HepG2 (cell line): ENCODE data around the gene AKTIP. TPM values are rescaled to one million over a fixed set of nuclear protein-coding genes. Genes with fewer than 3 reads are reported as not detected.
A peak's percentile ranks its signal among the peaks of the same experiment; 100 is the strongest.

Source experiments
- ISL2 ChIP-seq: sonication (generic); formaldehyde crosslinking; IDR thresholded peaks from 2 replicates; pipeline ENCODE4 v1.5.0; 2020; ENCODE audit warnings: missing genetic modification reagents
- MAFF ChIP-seq: IDR thresholded peaks from 2 replicates; pipeline ENCODE4 v1.6.1; 2011; ENCODE audit warnings: low read depth, low read length, improper control_type of control experiment
- RBM39 ChIP-seq: fragments of 200-400 bp; formaldehyde crosslinking; IDR thresholded peaks from one replicate; pipeline ENCODE4 v1.6.1; 2018; ENCODE audit warnings: antibody characterized with exemption, mild to moderate bottlenecking, low read depth, low read length; ENCODE audit not compliant: poor library complexity, severe bottlenecking
- RELA ChIP-seq: sonication (generic); formaldehyde crosslinking; IDR thresholded peaks from 2 replicates; pipeline ENCODE4 v1.4.0; 2020; ENCODE audit warnings: missing genetic modification reagents
- RFX3 ChIP-seq: IDR thresholded peaks from 2 replicates; pipeline ENCODE4 v1.6.1; 2016; ENCODE audit warnings: missing biosample characterization, missing genetic modification reagents
- ZNF138 ChIP-seq: sonication (generic); formaldehyde crosslinking; IDR thresholded peaks from 2 replicates; pipeline ENCODE4 v1.5.0; 2020; ENCODE audit warnings: mild to moderate bottlenecking, low read depth, missing genetic modification reagents
- ZNF44 ChIP-seq: sonication (generic); formaldehyde crosslinking; IDR thresholded peaks from 2 replicates; pipeline ENCODE4 v1.5.1; 2020; ENCODE audit warnings: mild to moderate bottlenecking, missing genetic modification reagents
- ZNF83 ChIP-seq: sonication (generic); formaldehyde crosslinking; IDR thresholded peaks from 2 replicates; pipeline ENCODE4 v1.4.0; 2020; ENCODE audit warnings: missing genetic modification reagents, mild to moderate bottlenecking, borderline replicate concordance
- polyA plus RNA-seq, 8 experiments: library from polyadenylated mRNA; depleted of rRNA in 3 of 8; stranded (reverse) in 7 of 8; unstranded in 1 of 8; fragments of >200 nt; fragmentation: Illumina TruSeq in 4 of 8; extraction: Trizol in 4 of 8; gene quantifications; 2 replicates each; pipeline versions ENCODE4 v1.2.1 to v1.2.3, GENCODE V29; 2011 to 2016; ENCODE audit warnings: low read depth in 4 of 8, missing spikeins in 1 of 8, mixed read lengths in 1 of 8; ENCODE audit not compliant: insufficient read depth in 1 of 8
- total RNA-seq, 5 experiments: library from RNA; depleted of rRNA; stranded (reverse); fragments of >200 nt; fragmentation: Illumina TruSeq; extraction: Trizol; gene quantifications; 2 replicates each; pipeline ENCODE4 v1.2.3, GENCODE V29; 2016; ENCODE audit warnings: low read depth in 1 of 5
- TF ChIP-seq, protein P1 (sequence below): sonication (generic); formaldehyde crosslinking; IDR thresholded peaks from 2 replicates; pipeline ENCODE4 v1.4.0; 2020; ENCODE audit warnings: missing genetic modification reagents, borderline replicate concordance
- TF ChIP-seq, protein P2 (sequence below), 2 experiments: fragments of 450-650 bp in 1 of 2; sonication (generic) in 1 of 2; formaldehyde crosslinking in 1 of 2; IDR thresholded peaks; 2 replicates each; pipeline versions ENCODE4 v1.6.1 to v1.8.0; 2016 to 2022; ENCODE audit warnings: antibody characterized with exemption in 1 of 2, mild to moderate bottlenecking in 1 of 2, missing genetic modification reagents in 1 of 2
- TF ChIP-seq, protein P3 (sequence below), 2 experiments: fragments of 450-650 bp in 1 of 2; sonication (generic) in 1 of 2; formaldehyde crosslinking; IDR thresholded peaks; 2 replicates each; pipeline versions ENCODE4 v1.5.0 to v1.8.0; 2020 to 2022; ENCODE audit warnings: mild to moderate bottlenecking in 1 of 2, missing genetic modification reagents in 1 of 2
- TF ChIP-seq, protein P4 (sequence below): sonication (generic); formaldehyde crosslinking; IDR thresholded peaks from 2 replicates; pipeline ENCODE4 v1.5.0; 2020; ENCODE audit warnings: missing genetic modification reagents

AKTIP gene
- total and polyA plus RNA-seq, 2 of the 13 experiments (the other 11 are each of a cell fraction or from before 2014, with no cell fraction given), result 28.8 to 49.0 TPM

DNA sequence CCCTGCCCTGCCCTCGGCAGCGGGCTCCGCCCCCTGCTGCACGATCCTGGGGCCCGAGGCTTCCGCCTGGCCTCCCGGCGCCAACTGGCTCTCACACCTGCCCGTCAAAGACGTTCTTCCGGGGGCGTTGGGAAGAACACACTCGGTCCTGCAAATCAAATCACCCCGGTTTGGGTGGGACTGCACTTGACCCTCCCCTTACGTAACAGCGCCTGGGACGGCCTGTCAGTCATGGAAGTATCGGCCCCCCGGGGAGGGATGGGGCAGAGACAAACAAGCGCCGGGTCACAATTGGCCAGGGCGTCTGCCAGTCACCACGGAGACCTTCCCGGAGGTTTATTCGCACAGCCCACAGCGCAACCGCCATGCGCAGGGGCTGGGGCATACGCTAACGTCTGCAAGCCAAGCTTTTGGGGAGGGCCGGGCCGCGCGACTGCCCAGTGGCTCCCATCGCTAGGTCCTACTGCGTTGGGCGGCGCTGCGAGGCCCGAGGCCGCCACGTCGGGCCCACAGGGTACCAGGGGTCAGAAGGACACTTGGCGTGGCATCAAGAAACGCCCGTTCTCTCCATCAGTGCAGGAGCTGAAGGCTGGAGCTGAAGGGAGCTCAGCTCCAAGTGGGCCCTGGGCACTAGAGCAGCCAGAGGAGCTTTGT is 388 bp upstream of the AKTIP start (continued):
- TF ChIP-seq, protein P1, sequence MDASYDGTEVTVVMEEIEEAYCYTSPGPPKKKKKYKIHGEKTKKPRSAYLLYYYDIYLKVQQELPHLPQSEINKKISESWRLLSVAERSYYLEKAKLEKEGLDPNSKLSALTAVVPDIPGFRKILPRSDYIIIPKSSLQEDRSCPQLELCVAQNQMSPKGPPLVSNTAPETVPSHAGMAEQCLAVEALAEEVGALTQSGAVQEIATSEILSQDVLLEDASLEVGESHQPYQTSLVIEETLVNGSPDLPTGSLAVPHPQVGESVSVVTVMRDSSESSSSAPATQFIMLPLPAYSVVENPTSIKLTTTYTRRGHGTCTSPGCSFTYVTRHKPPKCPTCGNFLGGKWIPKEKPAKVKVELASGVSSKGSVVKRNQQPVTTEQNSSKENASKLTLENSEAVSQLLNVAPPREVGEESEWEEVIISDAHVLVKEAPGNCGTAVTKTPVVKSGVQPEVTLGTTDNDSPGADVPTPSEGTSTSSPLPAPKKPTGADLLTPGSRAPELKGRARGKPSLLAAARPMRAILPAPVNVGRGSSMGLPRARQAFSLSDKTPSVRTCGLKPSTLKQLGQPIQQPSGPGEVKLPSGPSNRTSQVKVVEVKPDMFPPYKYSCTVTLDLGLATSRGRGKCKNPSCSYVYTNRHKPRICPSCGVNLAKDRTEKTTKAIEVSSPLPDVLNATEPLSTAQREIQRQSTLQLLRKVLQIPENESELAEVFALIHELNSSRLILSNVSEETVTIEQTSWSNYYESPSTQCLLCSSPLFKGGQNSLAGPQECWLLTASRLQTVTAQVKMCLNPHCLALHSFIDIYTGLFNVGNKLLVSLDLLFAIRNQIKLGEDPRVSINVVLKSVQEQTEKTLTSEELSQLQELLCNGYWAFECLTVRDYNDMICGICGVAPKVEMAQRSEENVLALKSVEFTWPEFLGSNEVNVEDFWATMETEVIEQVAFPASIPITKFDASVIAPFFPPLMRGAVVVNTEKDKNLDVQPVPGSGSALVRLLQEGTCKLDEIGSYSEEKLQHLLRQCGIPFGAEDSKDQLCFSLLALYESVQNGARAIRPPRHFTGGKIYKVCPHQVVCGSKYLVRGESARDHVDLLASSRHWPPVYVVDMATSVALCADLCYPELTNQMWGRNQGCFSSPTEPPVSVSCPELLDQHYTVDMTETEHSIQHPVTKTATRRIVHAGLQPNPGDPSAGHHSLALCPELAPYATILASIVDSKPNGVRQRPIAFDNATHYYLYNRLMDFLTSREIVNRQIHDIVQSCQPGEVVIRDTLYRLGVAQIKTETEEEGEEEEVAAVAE (CRISPR knock-in tag), result peak; percentile 93
- TF ChIP-seq, protein P2, sequence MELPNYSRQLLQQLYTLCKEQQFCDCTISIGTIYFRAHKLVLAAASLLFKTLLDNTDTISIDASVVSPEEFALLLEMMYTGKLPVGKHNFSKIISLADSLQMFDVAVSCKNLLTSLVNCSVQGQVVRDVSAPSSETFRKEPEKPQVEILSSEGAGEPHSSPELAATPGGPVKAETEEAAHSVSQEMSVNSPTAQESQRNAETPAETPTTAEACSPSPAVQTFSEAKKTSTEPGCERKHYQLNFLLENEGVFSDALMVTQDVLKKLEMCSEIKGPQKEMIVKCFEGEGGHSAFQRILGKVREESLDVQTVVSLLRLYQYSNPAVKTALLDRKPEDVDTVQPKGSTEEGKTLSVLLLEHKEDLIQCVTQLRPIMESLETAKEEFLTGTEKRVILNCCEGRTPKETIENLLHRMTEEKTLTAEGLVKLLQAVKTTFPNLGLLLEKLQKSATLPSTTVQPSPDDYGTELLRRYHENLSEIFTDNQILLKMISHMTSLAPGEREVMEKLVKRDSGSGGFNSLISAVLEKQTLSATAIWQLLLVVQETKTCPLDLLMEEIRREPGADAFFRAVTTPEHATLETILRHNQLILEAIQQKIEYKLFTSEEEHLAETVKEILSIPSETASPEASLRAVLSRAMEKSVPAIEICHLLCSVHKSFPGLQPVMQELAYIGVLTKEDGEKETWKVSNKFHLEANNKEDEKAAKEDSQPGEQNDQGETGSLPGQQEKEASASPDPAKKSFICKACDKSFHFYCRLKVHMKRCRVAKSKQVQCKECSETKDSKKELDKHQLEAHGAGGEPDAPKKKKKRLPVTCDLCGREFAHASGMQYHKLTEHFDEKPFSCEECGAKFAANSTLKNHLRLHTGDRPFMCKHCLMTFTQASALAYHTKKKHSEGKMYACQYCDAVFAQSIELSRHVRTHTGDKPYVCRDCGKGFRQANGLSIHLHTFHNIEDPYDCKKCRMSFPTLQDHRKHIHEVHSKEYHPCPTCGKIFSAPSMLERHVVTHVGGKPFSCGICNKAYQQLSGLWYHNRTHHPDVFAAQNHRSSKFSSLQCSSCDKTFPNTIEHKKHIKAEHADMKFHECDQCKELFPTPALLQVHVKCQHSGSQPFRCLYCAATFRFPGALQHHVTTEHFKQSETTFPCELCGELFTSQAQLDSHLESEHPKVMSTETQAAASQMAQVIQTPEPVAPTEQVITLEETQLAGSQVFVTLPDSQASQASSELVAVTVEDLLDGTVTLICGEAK (IDR thresholded peaks at IDR 0.05), result peak; percentile 59
- TF ChIP-seq, protein P2 (CRISPR knock-in tag; IDR thresholded peaks at IDR 0.05), result peak; percentile 71; the same call in 1 of the 2 replicates
- peak; percentile 37 for TF ChIP-seq RBM39
- peak; percentile 71 for TF ChIP-seq ISL2
- TF ChIP-seq, protein P3, sequence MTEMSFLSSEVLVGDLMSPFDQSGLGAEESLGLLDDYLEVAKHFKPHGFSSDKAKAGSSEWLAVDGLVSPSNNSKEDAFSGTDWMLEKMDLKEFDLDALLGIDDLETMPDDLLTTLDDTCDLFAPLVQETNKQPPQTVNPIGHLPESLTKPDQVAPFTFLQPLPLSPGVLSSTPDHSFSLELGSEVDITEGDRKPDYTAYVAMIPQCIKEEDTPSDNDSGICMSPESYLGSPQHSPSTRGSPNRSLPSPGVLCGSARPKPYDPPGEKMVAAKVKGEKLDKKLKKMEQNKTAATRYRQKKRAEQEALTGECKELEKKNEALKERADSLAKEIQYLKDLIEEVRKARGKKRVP (CRISPR knock-in tag; IDR thresholded peaks at IDR 0.05), result peak in 1 of 2 experiments; percentile 88; a peak in 2 of 4 replicates
- TF ChIP-seq ZNF138 (CRISPR knock-in tag), result peak; percentile 73
- no peak for TF ChIP-seq MAFF
- TF ChIP-seq ZNF44 (CRISPR knock-in tag), result peak; percentile 92
- TF ChIP-seq, protein P4, sequence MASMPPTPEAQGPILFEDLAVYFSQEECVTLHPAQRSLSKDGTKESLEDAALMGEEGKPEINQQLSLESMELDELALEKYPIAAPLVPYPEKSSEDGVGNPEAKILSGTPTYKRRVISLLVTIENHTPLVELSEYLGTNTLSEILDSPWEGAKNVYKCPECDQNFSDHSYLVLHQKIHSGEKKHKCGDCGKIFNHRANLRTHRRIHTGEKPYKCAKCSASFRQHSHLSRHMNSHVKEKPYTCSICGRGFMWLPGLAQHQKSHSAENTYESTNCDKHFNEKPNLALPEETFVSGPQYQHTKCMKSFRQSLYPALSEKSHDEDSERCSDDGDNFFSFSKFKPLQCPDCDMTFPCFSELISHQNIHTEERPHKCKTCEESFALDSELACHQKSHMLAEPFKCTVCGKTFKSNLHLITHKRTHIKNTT (CRISPR knock-in tag), result no peak
- TF ChIP-seq RFX3 (CRISPR knock-in tag), result peak; percentile 38; the same call in 1 of the 2 replicates
- peak; percentile 82; the same call in 1 of the 2 replicates for TF ChIP-seq ZNF83 (CRISPR knock-in tag)
- peak; percentile 77; the same call in 1 of the 2 replicates for TF ChIP-seq RELA
